OCI-LY7 (cell line): Measurements from ENCODE around the gene IGF2BP1.

Source experiments
- EZH2phosphoT487 ChIP-seq: fragments of 200-600 bp; sonication (generic); IDR thresholded peaks from 2 replicates; pipeline ENCODE4 v1.6.1; 2018; ENCODE audit warnings: low read depth, borderline replicate concordance, mild to moderate bottlenecking, mixed run types, antibody characterized with exemption, low read length, moderate library complexity, mixed read lengths
- TF ChIP-seq, protein P1 (sequence below): fragments of 200-600 bp; sonication (generic); conservative IDR thresholded peaks from 2 replicates; pipeline ENCODE4 v1.5.1; 2014; ENCODE audit warnings: mild to moderate bottlenecking, antibody characterized with exemption, low read length, moderate library complexity, mixed read lengths

DNA sequence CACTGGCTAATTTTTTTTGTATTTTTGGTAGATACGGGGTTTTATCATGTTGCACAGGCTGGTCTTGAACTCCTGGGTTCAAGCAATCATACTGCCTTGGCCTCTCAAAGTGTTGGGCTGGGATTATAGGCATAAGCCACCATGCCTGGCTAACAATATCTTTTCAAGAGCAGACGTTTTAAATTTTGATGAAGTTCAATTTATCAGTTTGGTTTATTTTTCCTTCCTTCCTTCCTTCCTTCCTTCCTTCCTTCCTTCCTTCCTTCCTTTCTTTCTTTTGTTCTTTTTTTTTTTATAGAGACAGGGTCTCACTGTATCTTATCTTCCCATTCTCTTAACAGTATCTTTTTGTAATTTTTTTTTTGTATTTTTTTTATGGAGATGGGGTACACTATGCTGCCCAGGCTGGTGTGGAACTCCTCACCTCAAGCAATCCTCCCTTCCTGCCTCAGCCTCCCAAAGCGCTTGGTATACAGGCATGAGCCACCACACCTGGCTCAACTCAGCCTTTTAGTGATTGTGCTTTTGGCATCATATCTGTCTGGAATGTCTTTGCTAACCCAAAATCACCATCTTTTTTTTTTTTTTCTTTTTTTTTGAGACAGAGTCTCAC is 15.2 kb upstream of the IGF2BP1 start:
- TF ChIP-seq, protein P1, sequence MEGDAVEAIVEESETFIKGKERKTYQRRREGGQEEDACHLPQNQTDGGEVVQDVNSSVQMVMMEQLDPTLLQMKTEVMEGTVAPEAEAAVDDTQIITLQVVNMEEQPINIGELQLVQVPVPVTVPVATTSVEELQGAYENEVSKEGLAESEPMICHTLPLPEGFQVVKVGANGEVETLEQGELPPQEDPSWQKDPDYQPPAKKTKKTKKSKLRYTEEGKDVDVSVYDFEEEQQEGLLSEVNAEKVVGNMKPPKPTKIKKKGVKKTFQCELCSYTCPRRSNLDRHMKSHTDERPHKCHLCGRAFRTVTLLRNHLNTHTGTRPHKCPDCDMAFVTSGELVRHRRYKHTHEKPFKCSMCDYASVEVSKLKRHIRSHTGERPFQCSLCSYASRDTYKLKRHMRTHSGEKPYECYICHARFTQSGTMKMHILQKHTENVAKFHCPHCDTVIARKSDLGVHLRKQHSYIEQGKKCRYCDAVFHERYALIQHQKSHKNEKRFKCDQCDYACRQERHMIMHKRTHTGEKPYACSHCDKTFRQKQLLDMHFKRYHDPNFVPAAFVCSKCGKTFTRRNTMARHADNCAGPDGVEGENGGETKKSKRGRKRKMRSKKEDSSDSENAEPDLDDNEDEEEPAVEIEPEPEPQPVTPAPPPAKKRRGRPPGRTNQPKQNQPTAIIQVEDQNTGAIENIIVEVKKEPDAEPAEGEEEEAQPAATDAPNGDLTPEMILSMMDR, result no peak
- TF ChIP-seq EZH2phosphoT487, result no peak
